HTR-8/SVneo (cell line): ENCODE measurements around the gene PPIB.
"Not testable (repeated sequence)": the region's sequence is repeated elsewhere in the genome, so short reads cannot be mapped to it uniquely, and the experiment has no call there.

Experiments used
- DNase-seq: peaks from one replicate; pipeline ENCODE4 v3.0.0; 2011; ENCODE audit warnings: low spot score, mixed read lengths; ENCODE audit not compliant: insufficient read length
- FAIRE-seq: peaks from 2 replicates; lab custom pipeline; 2011; peaks lifted over from hg19 to GRCh38; lab: Jason Lieb, UNC

The PPIB gene

GRCh38 chr15:64111679-64112050 is 51.2 kb downstream of the PPIB start:
- no peak for FAIRE-seq

GRCh38 chr15:64110950-64111678 is 51.7 kb downstream of the PPIB start:
- FAIRE-seq: no peak
- DNase-seq: no peak

More at GRCh38 chr15:64111679-64112050, 51.2 kb downstream of the PPIB start:
- no peak for DNase-seq

- DNase-seq, FAIRE-seq: not testable (repeated sequence)
Measured at GRCh38 chr15:64110108-64110701, 52.6 kb downstream of the PPIB start.

- FAIRE-seq (no peak), DNase-seq (no peak)
Measured at GRCh38 chr15:64107337-64107736, 55.5 kb downstream of the PPIB start.
